HG03280 (cell line): ENCODE measurements around the gene ISCA2.
"Not testable (repeated sequence)": the region's sequence is repeated elsewhere in the genome, so short reads cannot be mapped to it uniquely, and the experiment has no call there.

Source experiments
- ATAC-seq: cut with Tn5 transposase; IDR thresholded peaks from one replicate; pipeline ENCODE4 v1.9.1; 2021; ENCODE audit warnings: mild to moderate bottlenecking, moderate library complexity; ENCODE audit not compliant: unreplicated experiment

ISCA2 gene

GRCh38 chr14:74526854-74527585 is 33.5 kb downstream of the ISCA2 start:
- no peak for ATAC-seq

GRCh38 chr14:74527736-74528280 is 34.2 kb downstream of the ISCA2 start:
- no peak for ATAC-seq

- no peak for ATAC-seq
These were observed 34.8 kb downstream of the ISCA2 start for GRCh38 chr14:74528406-74528805.

GRCh38 chr14:74528886-74529285 is 35.3 kb downstream of the ISCA2 start:
- ATAC-seq: no peak

GRCh38 chr14:74531006-74531405 is 37.4 kb downstream of the ISCA2 start:
- no peak for ATAC-seq

GRCh38 chr14:74531467-74531866 is 37.9 kb downstream of the ISCA2 start:
- ATAC-seq: no peak

GRCh38 chr14:74532246-74532645 is 38.7 kb downstream of the ISCA2 start:
- ATAC-seq: no peak

GRCh38 chr14:74533576-74533975 is 40.0 kb downstream of the ISCA2 start:
- ATAC-seq: no peak

GRCh38 chr14:74535756-74536325 is 42.3 kb downstream of the ISCA2 start:
- no peak for ATAC-seq

GRCh38 chr14:74536336-74536735 is 42.8 kb downstream of the ISCA2 start:
- ATAC-seq: not testable (repeated sequence)

GRCh38 chr14:74538411-74539391 is 45.1 kb downstream of the ISCA2 start:
- no peak for ATAC-seq

GRCh38 chr14:74539503-74539902 is 45.9 kb downstream of the ISCA2 start:
- ATAC-seq: no peak

- ATAC-seq: no peak
These were observed 47.7 kb downstream of the ISCA2 start for GRCh38 chr14:74541225-74541624.

GRCh38 chr14:74542056-74542685 is 48.6 kb downstream of the ISCA2 start:
- no peak for ATAC-seq

- no peak for ATAC-seq
These were observed 50.3 kb downstream of the ISCA2 start for GRCh38 chr14:74543771-74544438.

GRCh38 chr14:74545386-74545785 is 51.8 kb downstream of the ISCA2 start:
- no peak for ATAC-seq

- ATAC-seq: no peak
These were observed 52.9 kb downstream of the ISCA2 start for GRCh38 chr14:74546416-74546815.
